Measurements from ENCODE around the gene ADGRG3.

Gene ADGRG3

DNA sequence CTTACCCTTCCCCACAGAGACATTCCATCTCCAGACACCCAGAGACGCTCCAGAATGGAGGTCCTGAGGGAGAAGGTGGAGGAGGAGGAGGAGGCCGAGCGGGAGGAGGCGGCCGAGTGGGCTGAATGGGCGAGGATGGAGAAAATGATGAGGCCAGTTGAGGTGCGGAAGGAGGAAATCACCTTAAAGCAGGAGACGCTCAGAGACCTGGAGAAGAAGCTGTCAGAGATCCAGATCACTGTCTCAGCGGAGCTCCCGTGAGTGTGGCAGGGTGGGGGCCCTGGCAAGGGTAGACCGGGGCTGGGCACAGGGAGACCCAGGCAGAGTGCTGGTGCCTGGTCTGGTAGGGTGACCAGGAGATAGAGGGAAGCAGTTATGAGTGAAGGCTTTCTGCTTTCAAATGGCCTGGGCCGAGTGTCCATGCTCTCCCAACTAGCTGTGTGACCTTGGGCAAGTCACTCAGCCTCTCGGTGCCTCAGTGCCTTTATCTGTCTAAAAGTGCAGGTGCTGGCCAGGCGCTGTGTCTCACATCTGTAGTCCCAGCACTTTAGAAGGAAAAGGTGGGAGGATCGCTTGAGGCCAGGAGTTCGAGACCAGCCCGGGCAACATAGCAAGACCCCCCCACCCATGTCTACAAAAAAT lies 29.9 kb downstream of the ADGRG3 start:
- no peak overlapping the region for H3K4me3 ChIP-seq (ENCODE audit: low read length)
- no peaks in the 10 kb centered on the region for H3F3A ChIP-seq (ENCODE audit: control insufficient read depth, insufficient read depth)
- H3K27me3 ChIP-seq (ENCODE audit: control insufficient read depth, low read length) = no peaks in the 10 kb centered on the region
- no peaks in the 10 kb centered on the region for H4K20me1 ChIP-seq (ENCODE audit: control insufficient read depth, insufficient read depth, low read depth, low read length)
- TF ChIP-seq, protein P1, sequence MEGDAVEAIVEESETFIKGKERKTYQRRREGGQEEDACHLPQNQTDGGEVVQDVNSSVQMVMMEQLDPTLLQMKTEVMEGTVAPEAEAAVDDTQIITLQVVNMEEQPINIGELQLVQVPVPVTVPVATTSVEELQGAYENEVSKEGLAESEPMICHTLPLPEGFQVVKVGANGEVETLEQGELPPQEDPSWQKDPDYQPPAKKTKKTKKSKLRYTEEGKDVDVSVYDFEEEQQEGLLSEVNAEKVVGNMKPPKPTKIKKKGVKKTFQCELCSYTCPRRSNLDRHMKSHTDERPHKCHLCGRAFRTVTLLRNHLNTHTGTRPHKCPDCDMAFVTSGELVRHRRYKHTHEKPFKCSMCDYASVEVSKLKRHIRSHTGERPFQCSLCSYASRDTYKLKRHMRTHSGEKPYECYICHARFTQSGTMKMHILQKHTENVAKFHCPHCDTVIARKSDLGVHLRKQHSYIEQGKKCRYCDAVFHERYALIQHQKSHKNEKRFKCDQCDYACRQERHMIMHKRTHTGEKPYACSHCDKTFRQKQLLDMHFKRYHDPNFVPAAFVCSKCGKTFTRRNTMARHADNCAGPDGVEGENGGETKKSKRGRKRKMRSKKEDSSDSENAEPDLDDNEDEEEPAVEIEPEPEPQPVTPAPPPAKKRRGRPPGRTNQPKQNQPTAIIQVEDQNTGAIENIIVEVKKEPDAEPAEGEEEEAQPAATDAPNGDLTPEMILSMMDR (IDR thresholded peaks at IDR 0.05; ENCODE audit: low read depth, low read length, poor library complexity, severe bottlenecking) = no peak
- no peak for TF ChIP-seq EZH2phosphoT487 (IDR thresholded peaks at IDR 0.05; ENCODE audit: borderline replicate concordance, low read length)
- no peak overlapping the region for H3K4me2 ChIP-seq (ENCODE audit: low read length)
- H3K9me2 ChIP-seq (replicated peaks; ENCODE audit: control insufficient read depth, low read length) = no peaks in the 10 kb centered on the region
- no peaks in the 10 kb centered on the region for H3K36me3 ChIP-seq (ENCODE audit: control insufficient read depth, low read length)
- H3K9me3 ChIP-seq (ENCODE audit: control insufficient read depth, insufficient read depth, low read length) = no peaks in the 10 kb centered on the region
- H3K27ac ChIP-seq (ENCODE audit: low read depth, low read length) = no peak overlapping the region
- H3K4me1 ChIP-seq (ENCODE audit: control insufficient read depth, low read length) = peaks cover 9% of the 10 kb centered on the region
- no peaks in the 10 kb centered on the region for H3K79me2 ChIP-seq (ENCODE audit: control insufficient read depth, low read length)

DNA sequence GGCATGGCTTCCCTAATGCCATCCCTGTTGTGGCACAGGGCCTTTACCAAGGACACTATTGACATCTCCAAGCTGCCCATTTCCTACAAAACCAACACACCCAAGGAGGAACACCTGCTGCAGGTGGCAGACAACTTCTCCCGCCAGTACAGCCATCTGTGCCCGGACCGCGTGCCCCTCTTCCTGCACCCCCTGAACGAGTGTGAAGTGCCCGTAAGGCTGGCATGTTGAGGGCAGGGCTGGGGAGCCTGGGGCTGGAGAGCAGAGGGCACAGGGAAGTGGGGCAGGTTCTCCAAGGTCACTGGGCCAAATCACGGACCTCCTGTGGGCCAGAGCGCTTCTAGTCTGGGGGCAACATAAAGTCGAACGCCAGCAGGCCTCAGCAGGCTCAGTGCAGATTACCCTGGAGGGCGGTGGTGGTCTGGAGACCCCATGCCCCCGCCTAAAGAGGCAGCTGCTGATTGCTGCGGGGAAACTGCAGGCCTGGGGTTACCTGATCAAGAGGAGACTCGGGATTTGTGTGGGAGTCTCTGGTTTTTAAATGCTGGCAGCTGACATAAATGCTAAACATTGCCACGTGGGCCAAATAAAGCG lies 30.8 kb downstream of the ADGRG3 start:
- H3K79me2 ChIP-seq (ENCODE audit: control insufficient read depth, low read length) = no peaks in the 10 kb centered on the region
- H3K9me3 ChIP-seq (ENCODE audit: control insufficient read depth, insufficient read depth, low read length) = no peaks in the 10 kb centered on the region
- H3K4me3 ChIP-seq (ENCODE audit: low read length) = no peak overlapping the region
- no peak for TF ChIP-seq EZH2phosphoT487 (IDR thresholded peaks at IDR 0.05; ENCODE audit: borderline replicate concordance, low read length)
- TF ChIP-seq, protein P1 (IDR thresholded peaks at IDR 0.05; ENCODE audit: low read depth, low read length, poor library complexity, severe bottlenecking) = no peak
- no peak overlapping the region for H3K4me2 ChIP-seq (ENCODE audit: low read length)
- no peaks in the 10 kb centered on the region for H3K27me3 ChIP-seq (ENCODE audit: control insufficient read depth, low read length)
- H3K27ac ChIP-seq (ENCODE audit: low read depth, low read length) = no peak overlapping the region
- peaks cover 9% of the 10 kb centered on the region for H3K4me1 ChIP-seq (ENCODE audit: control insufficient read depth, low read length)
- no peaks in the 10 kb centered on the region for H3K36me3 ChIP-seq (ENCODE audit: control insufficient read depth, low read length)
- H4K20me1 ChIP-seq (ENCODE audit: control insufficient read depth, insufficient read depth, low read depth, low read length) = no peaks in the 10 kb centered on the region
- H3K9me2 ChIP-seq (replicated peaks; ENCODE audit: control insufficient read depth, low read length) = no peaks in the 10 kb centered on the region
- H3F3A ChIP-seq (ENCODE audit: control insufficient read depth, insufficient read depth) = no peaks in the 10 kb centered on the region

DNA sequence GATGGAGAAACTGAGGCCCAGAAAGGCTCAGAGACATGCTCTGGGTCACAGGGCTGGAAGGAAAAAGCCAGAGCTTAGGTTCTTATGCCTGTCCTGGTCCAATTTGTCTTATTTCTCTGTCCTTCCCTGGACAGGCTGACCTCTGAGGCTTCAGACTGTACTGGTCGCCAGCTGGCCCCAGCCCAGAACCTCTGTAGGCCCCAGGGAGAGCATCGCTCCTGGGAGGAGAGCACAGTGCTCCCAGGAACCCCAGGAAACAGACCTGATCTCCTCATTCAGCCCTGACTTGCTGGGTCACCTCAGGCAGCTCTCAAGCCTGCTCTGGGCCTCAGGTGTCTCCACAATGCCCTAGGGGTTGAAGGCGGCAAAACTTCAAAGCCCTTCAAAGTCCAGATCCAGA lies 31.4 kb downstream of the ADGRG3 start:
- no peaks in the 10 kb centered on the region for H3K9me2 ChIP-seq (replicated peaks; ENCODE audit: control insufficient read depth, low read length)
- no peak overlapping the region for H3K4me2 ChIP-seq (ENCODE audit: low read length)
- no peak overlapping the region for H3K27ac ChIP-seq (ENCODE audit: low read depth, low read length)
- H3K4me3 ChIP-seq (ENCODE audit: low read length) = no peak overlapping the region
- no peaks in the 10 kb centered on the region for H3K36me3 ChIP-seq (ENCODE audit: control insufficient read depth, low read length)
- no peaks in the 10 kb centered on the region for H3K27me3 ChIP-seq (ENCODE audit: control insufficient read depth, low read length)
- no peaks in the 10 kb centered on the region for H4K20me1 ChIP-seq (ENCODE audit: control insufficient read depth, insufficient read depth, low read depth, low read length)
- no peaks in the 10 kb centered on the region for H3F3A ChIP-seq (ENCODE audit: control insufficient read depth, insufficient read depth)
- H3K9me3 ChIP-seq (ENCODE audit: control insufficient read depth, insufficient read depth, low read length) = no peaks in the 10 kb centered on the region
- no peak for TF ChIP-seq EZH2phosphoT487 (IDR thresholded peaks at IDR 0.05; ENCODE audit: borderline replicate concordance, low read length)
- TF ChIP-seq, protein P1 (IDR thresholded peaks at IDR 0.05; ENCODE audit: low read depth, low read length, poor library complexity, severe bottlenecking) = no peak
- peaks cover 9% of the 10 kb centered on the region for H3K4me1 ChIP-seq (ENCODE audit: control insufficient read depth, low read length)
- no peaks in the 10 kb centered on the region for H3K79me2 ChIP-seq (ENCODE audit: control insufficient read depth, low read length)

Measured in DOHH2 (cell line).